HCT116 (cell line): ENCODE results near the gene RAB37. TPM values are rescaled to one million over a fixed set of nuclear protein-coding genes. Genes with fewer than 3 reads are reported as not detected.

Source experiments
- ATAC-seq: fragments of 200-7000 bp; cut with Tn5 transposase; 2 replicates; pipeline ENCODE4 v1.9.1; 2020; ENCODE audit warnings: mild to moderate bottlenecking, moderate library complexity
- BruUV-seq: library from RNA; stranded (reverse); fragments of 400-500 nt; replicated peaks from 2 replicates; lab custom pipeline; 2021; lab: Mats Ljungman, UMichigan
- CTCF ChIA-PET: fragments of 300-600 bp; sonication (Branson Sonifier 250); formaldehyde crosslinking; loops from one replicate; lab custom pipeline; 2021; ENCODE audit warnings: antibody characterized with exemption; lab: Charles Lee
- POLR2A ChIA-PET: fragments of 300-600, 350-600 bp; sonication (Branson Sonifier 250); formaldehyde crosslinking; loops from one replicate; lab custom pipeline; 2021; ENCODE audit warnings: antibody characterized with exemption; lab: Charles Lee
- RAD21 ChIA-PET, 2 experiments: fragments of 300-600 bp; sonication (Branson Sonifier 250); formaldehyde crosslinking; loops; one replicate each; lab custom pipeline; 2023; ENCODE audit warnings: low total read pairs in 2 of 2; ENCODE audit not compliant: uncharacterized antibody in 2 of 2, unreplicated experiment in 2 of 2, low non-redundant PET in 1 of 2; lab: Charles Lee
- DNase-seq: peaks from one replicate; pipeline ENCODE4 v3.0.0-alpha.2; 2010; ENCODE audit warnings: low read depth, low spot score
- H2AFZ ChIP-seq: fragments of 200-600 bp; shearing (Covaris generic), sonication (generic); 2 replicates; pipeline ENCODE4 v1.6.1; 2017; ENCODE audit warnings: low read depth, mixed run types, mixed read lengths, antibody characterized with exemption, low read length; ENCODE audit not compliant: poor library complexity, severe bottlenecking
- H3K27ac ChIP-seq: 2 replicates; pipeline ENCODE4 v1.5.1; 2012; ENCODE audit warnings: low read depth, low read length
- H3K27me3 ChIP-seq: fragments of 200-600 bp; sonication (generic); 2 replicates; pipeline ENCODE4 v1.6.1; 2016; ENCODE audit warnings: mixed run types, low read length, mixed read lengths; ENCODE audit not compliant: insufficient read depth
- H3K36me3 ChIP-seq, 2 experiments: fragments of 200-500 bp in 1 of 2; fragments of 200-600 bp in 1 of 2; sonication (Bioruptor generic) in 1 of 2; sonication (generic) in 1 of 2; 2 replicates each; pipeline versions ENCODE4 v1.5.1 to v1.6.1; 2014 to 2016; ENCODE audit warnings: low read length in 2 of 2, inconsistent platforms in 1 of 2, mixed read lengths in 1 of 2, mixed run types in 1 of 2; ENCODE audit not compliant: insufficient read depth in 2 of 2, control insufficient read depth in 1 of 2
- H3K4me1 ChIP-seq, 2 experiments: fragments of 200-600 bp in 1 of 2; sonication (generic) in 1 of 2; 2 replicates each; pipeline versions ENCODE4 v1.5.1 to v1.6.1; 2012 to 2017; ENCODE audit warnings: low read length in 2 of 2, inconsistent platforms in 1 of 2, mild to moderate bottlenecking in 1 of 2, mixed read lengths in 1 of 2, mixed run types in 1 of 2, moderate library complexity in 1 of 2; ENCODE audit not compliant: insufficient read depth in 2 of 2, control insufficient read depth in 1 of 2
- H3K4me2 ChIP-seq: fragments of 200-600 bp; sonication (generic); 2 replicates; pipeline ENCODE4 v1.6.1; 2017; ENCODE audit warnings: mixed run types, low read length, mixed read lengths
- H3K4me3 ChIP-seq, 2 experiments: fragments of 200-600 bp in 1 of 2; sonication (generic) in 1 of 2; replicated peaks in 1 of 2; 2 replicates each; pipeline ENCODE4 v1.5.1; 2011 to 2016; ENCODE audit warnings: low read length in 2 of 2, control low read depth in 1 of 2, low read depth in 1 of 2, mild to moderate bottlenecking in 1 of 2, mixed read lengths in 1 of 2, mixed run types in 1 of 2
- H3K79me2 ChIP-seq: fragments of 200-600 bp; sonication (generic); 2 replicates; pipeline ENCODE4 v1.6.1; 2017; ENCODE audit warnings: mild to moderate bottlenecking, mixed run types, low read length, moderate library complexity, mixed read lengths; ENCODE audit not compliant: insufficient read depth
- H3K9ac ChIP-seq: fragments of 200-600 bp; sonication (generic); 2 replicates; pipeline ENCODE4 v1.6.1; 2016; ENCODE audit warnings: low read length, mixed read lengths
- H3K9me2 ChIP-seq: fragments of 200-600 bp; sonication (generic), shearing (Covaris generic); 2 replicates; pipeline ENCODE4 v1.6.1; 2017; ENCODE audit warnings: mixed run types, mild to moderate bottlenecking, moderate library complexity; ENCODE audit not compliant: insufficient read depth
- H3K9me3 ChIP-seq, 2 experiments: fragments of 200-500 bp in 1 of 2; fragments of 200-600 bp in 1 of 2; sonication (Bioruptor generic) in 1 of 2; sonication (generic) in 1 of 2; 2 replicates each; pipeline ENCODE4 v1.6.1; 2014 to 2017; ENCODE audit warnings: low read length in 2 of 2, mixed read lengths in 2 of 2, inconsistent platforms in 1 of 2, low read depth in 1 of 2, mild to moderate bottlenecking in 1 of 2, mixed run types in 1 of 2, moderate library complexity in 1 of 2; ENCODE audit not compliant: control insufficient read depth in 1 of 2, insufficient read depth in 1 of 2
- H4K20me1 ChIP-seq: fragments of 200-600 bp; sonication (generic), shearing (Covaris generic); 2 replicates; pipeline ENCODE4 v1.6.1; 2017; ENCODE audit warnings: mixed run types, mild to moderate bottlenecking, moderate library complexity; ENCODE audit not compliant: insufficient read depth
- CBX3 ChIP-seq: IDR thresholded peaks from 2 replicates; pipeline ENCODE4 v1.6.1; 2012; ENCODE audit warnings: low read depth
- CEBPB ChIP-seq: IDR thresholded peaks from 2 replicates; pipeline ENCODE4 v1.6.1; 2012; ENCODE audit warnings: low read depth
- EGR1 ChIP-seq: IDR thresholded peaks from 2 replicates; pipeline ENCODE4 v1.6.1; 2012; ENCODE audit warnings: low read depth
- EZH2 ChIP-seq: fragments of 200-600 bp; sonication (generic); IDR thresholded peaks from 2 replicates; pipeline ENCODE4 v1.6.1; 2017; ENCODE audit warnings: antibody characterized with exemption, mixed run types
- EZH2phosphoT487 ChIP-seq: fragments of 200-600 bp; IDR thresholded peaks from 2 replicates; pipeline ENCODE4 v1.6.1; 2018; ENCODE audit warnings: antibody characterized with exemption, borderline replicate concordance
- FOSL1 ChIP-seq: IDR thresholded peaks from 2 replicates; pipeline ENCODE4 v1.6.1; 2012; ENCODE audit warnings: low read depth
- JUND ChIP-seq: IDR thresholded peaks from 2 replicates; pipeline ENCODE4 v1.6.1; 2012
- POLR2A ChIP-seq: IDR thresholded peaks from 2 replicates; pipeline ENCODE4 v1.7.0; 2011; ENCODE audit warnings: borderline replicate concordance; ENCODE audit not compliant: insufficient read depth, insufficient read length; ENCODE audit errors: extremely low read depth
- POLR2AphosphoS5 ChIP-seq: IDR thresholded peaks from 2 replicates; pipeline ENCODE4 v1.6.1; 2011; ENCODE audit warnings: mild to moderate bottlenecking, low read depth, low read length, moderate library complexity
- RAD21 ChIP-seq: IDR thresholded peaks from 2 replicates; pipeline ENCODE4 v1.6.1; 2012; ENCODE audit warnings: low read depth, mild to moderate bottlenecking
- SIN3A ChIP-seq: IDR thresholded peaks from 2 replicates; pipeline ENCODE4 v1.6.1; 2012; ENCODE audit warnings: low read depth
- SP1 ChIP-seq: IDR thresholded peaks from 2 replicates; pipeline ENCODE4 v1.6.1; 2012; ENCODE audit warnings: low read depth
- SRF ChIP-seq: IDR thresholded peaks from 2 replicates; pipeline ENCODE4 v1.6.1; 2012; ENCODE audit warnings: low read depth
- TCF7L2 ChIP-seq: IDR thresholded peaks from 2 replicates; pipeline ENCODE4 v1.7.0; 2011; ENCODE audit warnings: borderline replicate concordance, inconsistent platforms; ENCODE audit not compliant: insufficient read depth, insufficient read length; ENCODE audit errors: extremely low read depth
- YY1 ChIP-seq: IDR thresholded peaks from 2 replicates; pipeline ENCODE4 v1.6.1; 2011; ENCODE audit warnings: low read length, low read depth, moderate library complexity, mild to moderate bottlenecking; ENCODE audit not compliant: insufficient replicate concordance; ENCODE audit errors: extremely low read depth
- ZFX ChIP-seq: fragments of 450-650 bp; IDR thresholded peaks from 2 replicates; pipeline ENCODE4 v1.6.1; 2017
- ZNF274 ChIP-seq: fragments of 200-500 bp; sonication (Bioruptor generic); IDR thresholded peaks from 2 replicates; pipeline ENCODE4 v1.6.1; 2014; ENCODE audit warnings: mild to moderate bottlenecking, low read depth, low read length, inconsistent platforms
- intact Hi-C: fragments of 100-400 bp; cut with micrococcal nuclease; formaldehyde crosslinking; loops from 2 replicates; pipeline ENCODE4 v1.10.0; 2022
- total RNA-seq: library from RNA; stranded (reverse); gene quantifications from one replicate; pipeline ENCODE4 v1.2.1, GENCODE V29; 2021; ENCODE audit not compliant: unreplicated experiment
- TF ChIP-seq, protein P1 (sequence below): IDR thresholded peaks from 2 replicates; pipeline ENCODE4 v1.6.1; 2011; ENCODE audit warnings: mild to moderate bottlenecking, low read length, moderate library complexity; ENCODE audit not compliant: insufficient replicate concordance; ENCODE audit errors: extremely low read depth
- TF ChIP-seq, protein P2 (sequence below): IDR thresholded peaks from 2 replicates; pipeline ENCODE4 v1.6.1; 2012
- TF ChIP-seq, protein P3 (sequence below): IDR thresholded peaks from 2 replicates; pipeline ENCODE4 v1.6.1; 2012; ENCODE audit warnings: low read depth

Gene RAB37
- total RNA-seq, 1 experiment from 2014 or later: 8.2 TPM

DNA sequence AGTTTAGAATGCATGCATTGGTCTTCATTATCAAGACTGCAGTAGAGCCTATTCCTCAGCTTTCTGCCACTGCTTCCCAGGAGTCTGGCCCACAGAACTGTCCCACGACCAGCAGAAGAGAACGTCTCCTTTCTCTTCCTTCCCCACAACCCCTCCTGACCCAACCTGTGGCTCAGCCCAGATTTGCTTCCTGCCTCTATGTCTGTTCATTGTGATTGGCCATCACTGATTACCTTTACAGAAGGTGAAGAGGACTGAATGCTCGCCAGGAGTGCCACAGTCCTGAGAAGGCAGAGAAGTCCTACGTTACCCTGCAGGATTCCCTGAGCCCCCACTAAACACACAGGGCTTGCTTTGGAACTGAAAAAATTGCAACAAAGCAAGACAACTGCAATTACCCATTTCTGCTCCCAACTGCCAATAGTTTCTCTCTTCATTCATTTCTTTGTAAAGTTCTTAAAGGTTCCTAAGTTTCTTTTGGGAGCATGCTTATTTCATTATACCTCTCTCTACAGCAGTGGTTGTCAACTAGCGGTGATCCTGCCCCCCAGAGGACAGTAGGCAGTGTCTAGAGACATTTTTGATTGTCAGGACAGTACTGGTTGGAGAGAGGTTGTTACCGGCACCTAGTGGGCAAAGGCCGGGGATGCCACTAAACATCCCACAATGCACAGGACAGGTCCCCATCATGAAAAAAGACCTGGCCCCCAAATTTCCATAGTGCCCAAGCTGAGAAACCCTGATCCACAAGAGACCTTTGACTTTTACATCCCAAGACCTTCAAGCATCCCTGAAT, 43.6 kb downstream of the RAB37 start:
- Histone ChIP-seq H3K27me3 (no peaks in the 10 kb centered on the region), H2AFZ (no peak overlapping the region), H3K4me2 (no peak overlapping the region), H3K4me1 (peaks cover 6 to 9% of the 10 kb centered on the region in 2 experiments), H3K27ac (no peak overlapping the region), H3K79me2 (peaks cover 23% of the 10 kb centered on the region), H3K36me3 (no peaks in the 10 kb centered on the region; a peak in 2 of 4 replicates), H3K4me3 (no peak overlapping the region), H3K9me2 (no peaks in the 10 kb centered on the region), H4K20me1 (no peaks in the 10 kb centered on the region), H3K9me3 (no peaks in the 10 kb centered on the region), H3K9ac (no peak overlapping the region)
- RAD21 ChIA-PET: no interaction called here
- POLR2A ChIA-PET: no interaction called here
- BruUV-seq: no TSS peak
- CTCF ChIA-PET: interaction anchor here (0.7 to 2.4 kb wide), 3 partner anchors 35 to 62 kb away, joined by 4 to 17 read pairs (median 4); no protein-coding TSS in a partner anchor
- intact Hi-C loops: loop anchor here (1.0 kb wide), 1 partner anchor 36 kb away; no protein-coding TSS in a partner anchor
- ATAC-seq (peak; percentile 82), DNase-seq (peak; percentile 61)
- TF ChIP-seq POLR2AphosphoS5 (no peak), YY1 (peak; percentile 67), POLR2A (no peak), SIN3A (no peak), TCF7L2 (no peak), EGR1 (no peak), ZFX (no peak), CEBPB (no peak), ZNF274 (no peak), SRF (no peak), EZH2 (no peak), SP1 (no peak), CBX3 (no peak), FOSL1 (no peak), JUND (no peak), EZH2phosphoT487 (no peak), RAD21 (peak; percentile 92)
- TF ChIP-seq, protein P1, sequence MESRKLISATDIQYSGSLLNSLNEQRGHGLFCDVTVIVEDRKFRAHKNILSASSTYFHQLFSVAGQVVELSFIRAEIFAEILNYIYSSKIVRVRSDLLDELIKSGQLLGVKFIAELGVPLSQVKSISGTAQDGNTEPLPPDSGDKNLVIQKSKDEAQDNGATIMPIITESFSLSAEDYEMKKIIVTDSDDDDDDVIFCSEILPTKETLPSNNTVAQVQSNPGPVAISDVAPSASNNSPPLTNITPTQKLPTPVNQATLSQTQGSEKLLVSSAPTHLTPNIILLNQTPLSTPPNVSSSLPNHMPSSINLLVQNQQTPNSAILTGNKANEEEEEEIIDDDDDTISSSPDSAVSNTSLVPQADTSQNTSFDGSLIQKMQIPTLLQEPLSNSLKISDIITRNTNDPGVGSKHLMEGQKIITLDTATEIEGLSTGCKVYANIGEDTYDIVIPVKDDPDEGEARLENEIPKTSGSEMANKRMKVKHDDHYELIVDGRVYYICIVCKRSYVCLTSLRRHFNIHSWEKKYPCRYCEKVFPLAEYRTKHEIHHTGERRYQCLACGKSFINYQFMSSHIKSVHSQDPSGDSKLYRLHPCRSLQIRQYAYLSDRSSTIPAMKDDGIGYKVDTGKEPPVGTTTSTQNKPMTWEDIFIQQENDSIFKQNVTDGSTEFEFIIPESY: no peak
- TF ChIP-seq, protein P2, sequence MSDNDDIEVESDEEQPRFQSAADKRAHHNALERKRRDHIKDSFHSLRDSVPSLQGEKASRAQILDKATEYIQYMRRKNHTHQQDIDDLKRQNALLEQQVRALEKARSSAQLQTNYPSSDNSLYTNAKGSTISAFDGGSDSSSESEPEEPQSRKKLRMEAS: no peak
- TF ChIP-seq, protein P3, sequence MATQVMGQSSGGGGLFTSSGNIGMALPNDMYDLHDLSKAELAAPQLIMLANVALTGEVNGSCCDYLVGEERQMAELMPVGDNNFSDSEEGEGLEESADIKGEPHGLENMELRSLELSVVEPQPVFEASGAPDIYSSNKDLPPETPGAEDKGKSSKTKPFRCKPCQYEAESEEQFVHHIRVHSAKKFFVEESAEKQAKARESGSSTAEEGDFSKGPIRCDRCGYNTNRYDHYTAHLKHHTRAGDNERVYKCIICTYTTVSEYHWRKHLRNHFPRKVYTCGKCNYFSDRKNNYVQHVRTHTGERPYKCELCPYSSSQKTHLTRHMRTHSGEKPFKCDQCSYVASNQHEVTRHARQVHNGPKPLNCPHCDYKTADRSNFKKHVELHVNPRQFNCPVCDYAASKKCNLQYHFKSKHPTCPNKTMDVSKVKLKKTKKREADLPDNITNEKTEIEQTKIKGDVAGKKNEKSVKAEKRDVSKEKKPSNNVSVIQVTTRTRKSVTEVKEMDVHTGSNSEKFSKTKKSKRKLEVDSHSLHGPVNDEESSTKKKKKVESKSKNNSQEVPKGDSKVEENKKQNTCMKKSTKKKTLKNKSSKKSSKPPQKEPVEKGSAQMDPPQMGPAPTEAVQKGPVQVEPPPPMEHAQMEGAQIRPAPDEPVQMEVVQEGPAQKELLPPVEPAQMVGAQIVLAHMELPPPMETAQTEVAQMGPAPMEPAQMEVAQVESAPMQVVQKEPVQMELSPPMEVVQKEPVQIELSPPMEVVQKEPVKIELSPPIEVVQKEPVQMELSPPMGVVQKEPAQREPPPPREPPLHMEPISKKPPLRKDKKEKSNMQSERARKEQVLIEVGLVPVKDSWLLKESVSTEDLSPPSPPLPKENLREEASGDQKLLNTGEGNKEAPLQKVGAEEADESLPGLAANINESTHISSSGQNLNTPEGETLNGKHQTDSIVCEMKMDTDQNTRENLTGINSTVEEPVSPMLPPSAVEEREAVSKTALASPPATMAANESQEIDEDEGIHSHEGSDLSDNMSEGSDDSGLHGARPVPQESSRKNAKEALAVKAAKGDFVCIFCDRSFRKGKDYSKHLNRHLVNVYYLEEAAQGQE: no peak
